ENCODE data around the gene L1CAM.

Gene L1CAM

GRCh38 chrX:153903238-153903980 lies 17.4 kb upstream of the L1CAM start:
- no peak for DNase-seq

GRCh38 chrX:153902385-153902784 lies 16.4 kb upstream of the L1CAM start:
- no peak for DNase-seq

GRCh38 chrX:153901753-153902140 lies 15.8 kb upstream of the L1CAM start:
- DNase-seq = no peak

- DNase-seq = peak; percentile 37
These were observed 15.1 kb upstream of the L1CAM start for GRCh38 chrX:153900831-153901752.

- no peak for DNase-seq
These were observed 11.9 kb upstream of the L1CAM start for GRCh38 chrX:153897899-153898298.

GRCh38 chrX:153889123-153889522 lies 3.1 kb upstream of the L1CAM start:
- no peak for DNase-seq

- no peak for DNase-seq
These were observed 2.4 kb upstream of the L1CAM start for GRCh38 chrX:153888344-153888743.

- no peak for DNase-seq
These were observed 1.4 kb upstream of the L1CAM start for GRCh38 chrX:153887385-153887784.

GRCh38 chrX:153886915-153887314 lies 942 bp upstream of the L1CAM start:
- DNase-seq = no peak

GRCh38 chrX:153885208-153885787 lies 675 bp downstream of the L1CAM start:
- no peak for DNase-seq

GRCh38 chrX:153884590-153884989 lies 1.4 kb downstream of the L1CAM start:
- DNase-seq = no peak

GRCh38 chrX:153884136-153884535 lies 1.8 kb downstream of the L1CAM start:
- DNase-seq = no peak

- no peak for DNase-seq
These were observed 2.7 kb downstream of the L1CAM start for GRCh38 chrX:153883163-153883843.

- no peak for DNase-seq
These were observed 3.4 kb downstream of the L1CAM start for GRCh38 chrX:153882557-153882956.

GRCh38 chrX:153882086-153882498 lies 3.9 kb downstream of the L1CAM start:
- DNase-seq = no peak

- no peak for DNase-seq
These were observed 4.7 kb downstream of the L1CAM start for GRCh38 chrX:153881281-153881680.

- no peak for DNase-seq
These were observed 5.5 kb downstream of the L1CAM start for GRCh38 chrX:153880440-153880815.

GRCh38 chrX:153879741-153880439 lies 6.1 kb downstream of the L1CAM start:
- DNase-seq = no peak

- no peak for DNase-seq
These were observed 6.9 kb downstream of the L1CAM start for GRCh38 chrX:153878969-153879653.

GRCh38 chrX:153878345-153878744 lies 7.6 kb downstream of the L1CAM start:
- DNase-seq = no peak

GRCh38 chrX:153877571-153878261 lies 8.3 kb downstream of the L1CAM start:
- DNase-seq = no peak
